OCI-LY1 (cell line): ENCODE measurements around the gene MYO5B.

Source experiments
- H2AFZ ChIP-seq: fragments of 200-600 bp; sonication (generic), shearing (Covaris generic); 2 replicates; pipeline ENCODE4 v1.6.0; 2014; ENCODE audit warnings: antibody characterized with exemption, mild to moderate bottlenecking, low read length
- H3F3A ChIP-seq: fragments of 200-600 bp; sonication (generic), shearing (Covaris generic); 2 replicates; pipeline ENCODE4 v1.6.0; 2014; ENCODE audit warnings: mild to moderate bottlenecking, antibody characterized with exemption, low read length, moderate library complexity; ENCODE audit not compliant: insufficient read depth
- H3K27ac ChIP-seq: fragments of 200-600 bp; sonication (generic); 2 replicates; pipeline ENCODE4 v1.5.1; 2014; ENCODE audit warnings: low read length, mixed run types, mild to moderate bottlenecking, low read depth; ENCODE audit not compliant: poor library complexity, severe bottlenecking
- H3K27me3 ChIP-seq: fragments of 200-600 bp; sonication (generic); 2 replicates; pipeline ENCODE4 v1.6.0; 2014; ENCODE audit warnings: antibody characterized with exemption, mild to moderate bottlenecking, low read length, moderate library complexity; ENCODE audit not compliant: insufficient read depth
- H3K36me3 ChIP-seq: fragments of 200-600 bp; sonication (generic); 2 replicates; pipeline ENCODE4 v1.6.1; 2014; ENCODE audit warnings: mild to moderate bottlenecking, antibody characterized with exemption, low read length, moderate library complexity, mixed read lengths; ENCODE audit not compliant: insufficient read depth
- H3K4me1 ChIP-seq: fragments of 200-600 bp; sonication (generic); 2 replicates; pipeline ENCODE4 v1.5.1; 2014; ENCODE audit warnings: mild to moderate bottlenecking, low read length, moderate library complexity; ENCODE audit not compliant: insufficient read depth, severe bottlenecking
- H3K4me2 ChIP-seq: fragments of 200-600 bp; sonication (generic), shearing (Covaris generic); 2 replicates; pipeline ENCODE4 v1.6.1; 2014; ENCODE audit warnings: low read length
- H3K4me3 ChIP-seq: fragments of 200-600 bp; sonication (generic); 2 replicates; pipeline ENCODE4 v1.5.1; 2014; ENCODE audit warnings: low read length, low read depth, mild to moderate bottlenecking, mixed read lengths; ENCODE audit not compliant: poor library complexity, severe bottlenecking
- H3K79me2 ChIP-seq: fragments of 200-600 bp; shearing (Covaris generic); 2 replicates; pipeline ENCODE4 v1.6.1; 2016; ENCODE audit warnings: mixed run types, low read length, mixed read lengths; ENCODE audit not compliant: insufficient read depth
- H3K9ac ChIP-seq: fragments of 200-600 bp; sonication (generic), shearing (Covaris generic); 2 replicates; pipeline ENCODE4 v1.6.1; 2014; ENCODE audit warnings: mild to moderate bottlenecking, low read length, mixed read lengths
- H3K9me2 ChIP-seq: fragments of 200-600 bp; sonication (generic), shearing (Covaris generic); 2 replicates; pipeline ENCODE4 v1.6.1; 2014; ENCODE audit warnings: low read depth, mild to moderate bottlenecking, low read length, mixed read lengths
- H3K9me3 ChIP-seq: fragments of 200-600 bp; shearing (Covaris generic); 2 replicates; pipeline ENCODE4 v1.6.1; 2014; ENCODE audit warnings: low read length, mixed read lengths
- H4K20me1 ChIP-seq: fragments of 200-600 bp; sonication (generic), shearing (Covaris generic); 2 replicates; pipeline ENCODE4 v1.6.0; 2016; ENCODE audit warnings: mild to moderate bottlenecking, low read length; ENCODE audit not compliant: insufficient read depth
- CTCF ChIP-seq: fragments of 200-600 bp; sonication (generic), shearing (Covaris generic); IDR thresholded peaks from 2 replicates; pipeline ENCODE4 v1.5.1; 2017; ENCODE audit warnings: mild to moderate bottlenecking, antibody characterized with exemption, low read length, moderate library complexity, mixed read lengths
- EZH2 ChIP-seq: fragments of 200-600 bp; sonication (generic), shearing (Covaris generic); IDR thresholded peaks from 2 replicates; pipeline ENCODE4 v1.8.0; 2017; ENCODE audit warnings: borderline replicate concordance, mixed run types, mild to moderate bottlenecking, antibody characterized with exemption, low read length, moderate library complexity, mixed read lengths

MYO5B gene

GRCh38 chr18:49948975-49949374, 246.0 kb downstream of the MYO5B start:
- Histone ChIP-seq H4K20me1 (no peaks in the 10 kb centered on the region), H3K9ac (no peak overlapping the region), H3K4me3 (no peak overlapping the region), H3K9me2 (no peaks in the 10 kb centered on the region), H3F3A (no peaks in the 10 kb centered on the region), H3K9me3 (no peaks in the 10 kb centered on the region), H3K27me3 (no peaks in the 10 kb centered on the region), H3K4me1 (no peaks in the 10 kb centered on the region), H3K4me2 (no peak overlapping the region), H3K79me2 (no peaks in the 10 kb centered on the region), H3K27ac (no peak overlapping the region), H3K36me3 (no peaks in the 10 kb centered on the region), H2AFZ (no peak overlapping the region)
- TF ChIP-seq EZH2: no peak
- no peak for TF ChIP-seq CTCF

- H4K20me1 ChIP-seq: no peaks in the 10 kb centered on the region
- no peaks in the 10 kb centered on the region for H3F3A ChIP-seq
- no peaks in the 10 kb centered on the region for H3K79me2 ChIP-seq
- no peak overlapping the region for H3K9ac ChIP-seq
- no peak overlapping the region for H2AFZ ChIP-seq
- no peaks in the 10 kb centered on the region for H3K9me3 ChIP-seq
- H3K27me3 ChIP-seq: no peaks in the 10 kb centered on the region
- no peaks in the 10 kb centered on the region for H3K9me2 ChIP-seq
- no peaks in the 10 kb centered on the region for H3K4me1 ChIP-seq
- TF ChIP-seq CTCF (no peak), EZH2 (no peak)
- H3K4me3 ChIP-seq: no peak overlapping the region
- no peaks in the 10 kb centered on the region for H3K36me3 ChIP-seq
- H3K27ac ChIP-seq: no peak overlapping the region
- no peak overlapping the region for H3K4me2 ChIP-seq
Observed at GRCh38 chr18:49944663-49945062, 250.3 kb downstream of the MYO5B start.

GRCh38 chr18:49936821-49937220, 258.1 kb downstream of the MYO5B start:
- no peaks in the 10 kb centered on the region for H4K20me1 ChIP-seq
- H2AFZ ChIP-seq: no peak overlapping the region
- H3K9me2 ChIP-seq: no peaks in the 10 kb centered on the region
- no peaks in the 10 kb centered on the region for H3K36me3 ChIP-seq
- H3K27me3 ChIP-seq: no peaks in the 10 kb centered on the region
- H3K4me3 ChIP-seq: no peak overlapping the region
- no peaks in the 10 kb centered on the region for H3K9me3 ChIP-seq
- H3K27ac ChIP-seq: no peak overlapping the region
- H3K4me1 ChIP-seq: no peaks in the 10 kb centered on the region
- no peaks in the 10 kb centered on the region for H3F3A ChIP-seq
- TF ChIP-seq CTCF: no peak
- no peak for TF ChIP-seq EZH2
- H3K79me2 ChIP-seq: no peaks in the 10 kb centered on the region
- no peak overlapping the region for H3K4me2 ChIP-seq
- H3K9ac ChIP-seq: no peak overlapping the region
